WI38 (cell line): ENCODE results near the gene SDK2.

Experiments used
- H3K4me3 ChIP-seq: 2 replicates; pipeline ENCODE4 v1.5.1; 2011; ENCODE audit warnings: low read depth, mild to moderate bottlenecking, control low read depth, low read length
- TF ChIP-seq, protein P1 (sequence below): IDR thresholded peaks from 2 replicates; pipeline ENCODE4 v1.5.1; 2012; ENCODE audit warnings: low read depth, mild to moderate bottlenecking, control low read depth, low read length

The SDK2 gene

GRCh38 chr17:73630965-73631595, 13.2 kb downstream of the SDK2 start:
- TF ChIP-seq, protein P1, sequence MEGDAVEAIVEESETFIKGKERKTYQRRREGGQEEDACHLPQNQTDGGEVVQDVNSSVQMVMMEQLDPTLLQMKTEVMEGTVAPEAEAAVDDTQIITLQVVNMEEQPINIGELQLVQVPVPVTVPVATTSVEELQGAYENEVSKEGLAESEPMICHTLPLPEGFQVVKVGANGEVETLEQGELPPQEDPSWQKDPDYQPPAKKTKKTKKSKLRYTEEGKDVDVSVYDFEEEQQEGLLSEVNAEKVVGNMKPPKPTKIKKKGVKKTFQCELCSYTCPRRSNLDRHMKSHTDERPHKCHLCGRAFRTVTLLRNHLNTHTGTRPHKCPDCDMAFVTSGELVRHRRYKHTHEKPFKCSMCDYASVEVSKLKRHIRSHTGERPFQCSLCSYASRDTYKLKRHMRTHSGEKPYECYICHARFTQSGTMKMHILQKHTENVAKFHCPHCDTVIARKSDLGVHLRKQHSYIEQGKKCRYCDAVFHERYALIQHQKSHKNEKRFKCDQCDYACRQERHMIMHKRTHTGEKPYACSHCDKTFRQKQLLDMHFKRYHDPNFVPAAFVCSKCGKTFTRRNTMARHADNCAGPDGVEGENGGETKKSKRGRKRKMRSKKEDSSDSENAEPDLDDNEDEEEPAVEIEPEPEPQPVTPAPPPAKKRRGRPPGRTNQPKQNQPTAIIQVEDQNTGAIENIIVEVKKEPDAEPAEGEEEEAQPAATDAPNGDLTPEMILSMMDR, result no peak
- H3K4me3 ChIP-seq, result no peak overlapping the region

DNA sequence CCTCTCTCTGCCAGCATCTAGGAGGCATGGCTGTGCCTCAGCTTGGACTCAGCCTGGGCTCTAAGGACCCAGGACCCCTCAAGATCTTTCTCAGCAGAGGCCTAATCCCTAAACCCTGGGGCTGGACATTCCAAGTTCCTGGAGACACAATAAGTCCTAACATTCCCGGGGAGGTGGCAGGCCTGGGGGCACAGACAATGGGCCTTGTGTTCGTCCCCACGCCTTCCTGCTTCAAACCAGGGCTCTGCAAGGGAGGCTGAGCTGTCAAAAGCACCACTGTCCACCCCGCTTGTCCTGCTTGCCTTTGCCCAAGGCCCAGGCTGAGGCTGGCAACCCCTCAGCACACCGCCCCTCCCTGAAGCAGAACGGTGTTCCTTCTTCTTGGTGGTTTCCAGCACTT, 13.7 kb downstream of the SDK2 start:
- TF ChIP-seq, protein P1, result no peak
- no peak overlapping the region for H3K4me3 ChIP-seq

GRCh38 chr17:73628642-73629552, 15.3 kb downstream of the SDK2 start:
- no peak overlapping the region for H3K4me3 ChIP-seq
- TF ChIP-seq, protein P1, result no peak

DNA sequence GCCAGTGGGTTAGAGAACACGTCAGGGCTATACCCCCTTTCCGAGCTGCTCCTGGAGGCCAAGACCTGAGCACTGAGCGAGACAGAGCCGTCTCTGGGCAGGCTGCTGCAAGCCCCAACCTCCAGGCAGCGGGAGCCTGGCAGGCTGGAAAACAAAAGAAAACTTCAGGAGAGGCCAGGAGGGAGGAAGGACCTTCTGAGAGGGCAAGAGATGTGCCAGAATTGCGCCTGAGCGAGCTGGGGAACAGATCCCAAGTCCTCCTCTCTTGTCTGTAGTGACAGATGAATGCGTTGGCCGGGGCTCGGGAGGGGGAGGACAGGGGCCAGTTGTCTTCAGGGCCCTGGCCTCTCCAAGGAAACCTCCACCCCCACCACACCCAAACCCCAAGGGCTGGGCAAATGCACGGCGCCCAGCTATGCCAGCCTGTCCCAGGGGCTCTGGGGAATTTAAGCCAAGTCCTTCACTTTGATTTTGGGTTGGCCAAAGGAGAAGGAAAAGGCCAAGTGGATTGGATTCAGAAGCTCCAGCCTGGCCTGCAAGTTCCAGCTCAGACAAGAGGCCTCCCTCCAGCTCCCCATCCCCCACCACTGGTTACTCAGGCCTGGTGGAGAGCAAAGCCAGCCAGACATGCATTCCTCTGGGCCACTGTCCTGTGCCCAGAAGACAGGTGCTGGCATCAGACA, 18.1 kb downstream of the SDK2 start:
- no peak overlapping the region for H3K4me3 ChIP-seq
- TF ChIP-seq, protein P1, result no peak

DNA sequence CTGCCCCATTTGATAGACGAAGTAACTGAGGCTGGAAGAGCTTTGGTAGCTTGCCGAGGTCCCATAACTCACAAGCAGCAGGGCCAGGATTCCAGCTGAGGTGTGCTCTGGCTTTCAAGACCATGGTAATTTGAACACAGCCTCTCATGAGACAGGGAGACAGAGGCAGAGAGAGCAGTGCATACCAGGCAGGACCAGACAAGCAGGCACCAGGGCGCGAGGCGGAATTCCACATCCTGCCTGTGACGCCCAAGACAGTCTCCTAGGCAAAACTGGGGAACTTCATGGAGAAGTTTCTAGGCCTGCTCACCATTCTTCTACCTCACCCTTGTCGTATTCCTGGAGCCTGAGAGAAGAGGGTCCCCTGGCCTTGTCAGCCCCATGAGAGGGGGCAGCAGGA, 19.2 kb downstream of the SDK2 start:
- no peak overlapping the region for H3K4me3 ChIP-seq
- TF ChIP-seq, protein P1, result no peak

- TF ChIP-seq, protein P1, result no peak
- no peak overlapping the region for H3K4me3 ChIP-seq
Observed at GRCh38 chr17:73624496-73624988, 19.7 kb downstream of the SDK2 start.
